ENCODE data around the gene OMD.

The OMD gene

GRCh38 chr9:92392690-92393089 lies 31.6 kb downstream of the OMD start:
- Histone ChIP-seq H4K8ac (ENCODE audit: low read depth, low read length) (no peak overlapping the region), H2BK120ac (ENCODE audit: insufficient read depth, low read length, poor library complexity) (no peak overlapping the region), H3K9me3 (ENCODE audit: insufficient read depth, low read depth, low read length) (no peaks in the 10 kb centered on the region), H3K23ac (ENCODE audit: low read length) (no peak overlapping the region), H2BK12ac (ENCODE audit: low read length) (no peak overlapping the region), H3K79me1 (ENCODE audit: low read length) (no peaks in the 10 kb centered on the region), H3K27me3 (ENCODE audit: insufficient read depth, low read length) (no peaks in the 10 kb centered on the region), H2AFZ (ENCODE audit: insufficient read depth, low read length, poor library complexity) (no peak overlapping the region), H4K12ac (ENCODE audit: low read depth, low read length) (no peak overlapping the region), H2BK5ac (ENCODE audit: low read depth, low read length, poor library complexity) (no peak overlapping the region), H4K91ac (ENCODE audit: low read depth, low read length) (no peak overlapping the region), H2AK5ac (ENCODE audit: low read length) (no peak overlapping the region), H3K14ac (ENCODE audit: low read length) (no peak overlapping the region), H3K36me3 (ENCODE audit: control insufficient read depth in 1 of 2, insufficient read depth in 2 of 2, low read length in 2 of 2) (no peaks in the 10 kb centered on the region), H3K4me2 (ENCODE audit: low read length) (no peak overlapping the region), H3K4me3 (ENCODE audit: low read depth, low read length) (no peak overlapping the region), H3K79me2 (ENCODE audit: control insufficient read depth, insufficient read depth, low read length, poor library complexity) (no peaks in the 10 kb centered on the region), H3K4ac (ENCODE audit: low read depth, low read length) (no peak overlapping the region), H3K4me1 (ENCODE audit: control insufficient read depth in 1 of 2, insufficient read depth in 2 of 2, low read length in 2 of 2) (no peaks in the 10 kb centered on the region), H3K18ac (ENCODE audit: low read length) (no peak overlapping the region), H3K9ac (ENCODE audit: low read length) (no peak overlapping the region), H3K27ac (ENCODE audit: low read depth, low read length) (no peak overlapping the region)
- DNase-seq: peak in 1 of 2 donors; percentile 14
- no CpG with 5 or more reads among the region's 2 CpGs for WGBS (ENCODE audit: extremely low coverage, insufficient coverage, insufficient read length)

GRCh38 chr9:92385953-92386352 lies 38.3 kb downstream of the OMD start:
- Histone ChIP-seq H3K9me3 (ENCODE audit: insufficient read depth, low read depth, low read length) (no peaks in the 10 kb centered on the region), H3K4me3 (ENCODE audit: low read depth, low read length) (no peak overlapping the region), H4K91ac (ENCODE audit: low read depth, low read length) (no peak overlapping the region), H3K79me1 (ENCODE audit: low read length) (no peaks in the 10 kb centered on the region), H3K36me3 (ENCODE audit: control insufficient read depth in 1 of 2, insufficient read depth in 2 of 2, low read length in 2 of 2) (no peaks in the 10 kb centered on the region), H3K4me2 (ENCODE audit: low read length) (no peak overlapping the region), H3K23ac (ENCODE audit: low read length) (no peak overlapping the region), H4K12ac (ENCODE audit: low read depth, low read length) (no peak overlapping the region), H3K79me2 (ENCODE audit: control insufficient read depth, insufficient read depth, low read length, poor library complexity) (no peaks in the 10 kb centered on the region), H2BK120ac (ENCODE audit: insufficient read depth, low read length, poor library complexity) (no peak overlapping the region), H3K4ac (ENCODE audit: low read depth, low read length) (no peak overlapping the region), H3K27ac (ENCODE audit: low read depth, low read length) (no peak overlapping the region), H2BK5ac (ENCODE audit: low read depth, low read length, poor library complexity) (no peak overlapping the region), H3K18ac (ENCODE audit: low read length) (no peak overlapping the region), H3K4me1 (ENCODE audit: control insufficient read depth in 1 of 2, insufficient read depth in 2 of 2, low read length in 2 of 2) (no peaks in the 10 kb centered on the region), H3K27me3 (ENCODE audit: insufficient read depth, low read length) (no peaks in the 10 kb centered on the region), H2AK5ac (ENCODE audit: low read length) (no peak overlapping the region), H2AFZ (ENCODE audit: insufficient read depth, low read length, poor library complexity) (no peak overlapping the region), H3K14ac (ENCODE audit: low read length) (no peak overlapping the region), H4K8ac (ENCODE audit: low read depth, low read length) (no peak overlapping the region), H2BK12ac (ENCODE audit: low read length) (no peak overlapping the region), H3K9ac (ENCODE audit: low read length) (no peak overlapping the region)
- WGBS (ENCODE audit: extremely low coverage, insufficient coverage, insufficient read length): no CpG with 5 or more reads among the region's 4 CpGs
- peak; percentile 6 to 48 for DNase-seq

- Histone ChIP-seq H2AFZ (ENCODE audit: insufficient read depth, low read length, poor library complexity) (no peak overlapping the region), H3K18ac (ENCODE audit: low read length) (no peak overlapping the region), H3K79me1 (ENCODE audit: low read length) (no peaks in the 10 kb centered on the region), H4K8ac (ENCODE audit: low read depth, low read length) (no peak overlapping the region), H3K9ac (ENCODE audit: low read length) (no peak overlapping the region), H3K9me3 (ENCODE audit: insufficient read depth, low read depth, low read length) (no peaks in the 10 kb centered on the region), H3K4ac (ENCODE audit: low read depth, low read length) (no peak overlapping the region), H2BK12ac (ENCODE audit: low read length) (no peak overlapping the region), H4K91ac (ENCODE audit: low read depth, low read length) (no peak overlapping the region), H3K27ac (ENCODE audit: low read depth, low read length) (no peak overlapping the region), H3K79me2 (ENCODE audit: control insufficient read depth, insufficient read depth, low read length, poor library complexity) (no peaks in the 10 kb centered on the region), H3K4me3 (ENCODE audit: low read depth, low read length) (no peak overlapping the region), H4K12ac (ENCODE audit: low read depth, low read length) (no peak overlapping the region), H2BK5ac (ENCODE audit: low read depth, low read length, poor library complexity) (no peak overlapping the region), H2AK5ac (ENCODE audit: low read length) (no peak overlapping the region), H3K27me3 (ENCODE audit: insufficient read depth, low read length) (no peaks in the 10 kb centered on the region), H3K14ac (ENCODE audit: low read length) (no peak overlapping the region), H3K23ac (ENCODE audit: low read length) (no peak overlapping the region), H2BK120ac (ENCODE audit: insufficient read depth, low read length, poor library complexity) (no peak overlapping the region), H3K36me3 (ENCODE audit: control insufficient read depth in 1 of 2, insufficient read depth in 2 of 2, low read length in 2 of 2) (no peaks in the 10 kb centered on the region), H3K4me2 (ENCODE audit: low read length) (no peak overlapping the region), H3K4me1 (ENCODE audit: control insufficient read depth in 1 of 2, insufficient read depth in 2 of 2, low read length in 2 of 2) (no peaks in the 10 kb centered on the region)
- DNase-seq: peak in 1 of 2 donors; percentile 15
- WGBS (ENCODE audit: extremely low coverage, insufficient coverage, insufficient read length): no CpG with 5 or more reads among the region's 6 CpGs
Observed at GRCh38 chr9:92385477-92385876, 38.8 kb downstream of the OMD start.

- Histone ChIP-seq H3K4me1 (ENCODE audit: control insufficient read depth in 1 of 2, insufficient read depth in 2 of 2, low read length in 2 of 2) (no peaks in the 10 kb centered on the region), H2BK120ac (ENCODE audit: insufficient read depth, low read length, poor library complexity) (no peak overlapping the region), H3K36me3 (ENCODE audit: control insufficient read depth in 1 of 2, insufficient read depth in 2 of 2, low read length in 2 of 2) (no peaks in the 10 kb centered on the region), H3K27me3 (ENCODE audit: insufficient read depth, low read length) (no peaks in the 10 kb centered on the region), H3K4ac (ENCODE audit: low read depth, low read length) (no peak overlapping the region), H3K4me2 (ENCODE audit: low read length) (no peak overlapping the region), H3K4me3 (ENCODE audit: low read depth, low read length) (no peak overlapping the region), H3K9ac (ENCODE audit: low read length) (no peak overlapping the region), H3K79me2 (ENCODE audit: control insufficient read depth, insufficient read depth, low read length, poor library complexity) (no peaks in the 10 kb centered on the region), H3K27ac (ENCODE audit: low read depth, low read length) (no peak overlapping the region), H4K8ac (ENCODE audit: low read depth, low read length) (no peak overlapping the region), H3K79me1 (ENCODE audit: low read length) (no peaks in the 10 kb centered on the region), H3K9me3 (ENCODE audit: insufficient read depth, low read depth, low read length) (no peaks in the 10 kb centered on the region), H2BK12ac (ENCODE audit: low read length) (no peak overlapping the region), H3K23ac (ENCODE audit: low read length) (no peak overlapping the region), H3K18ac (ENCODE audit: low read length) (no peak overlapping the region), H2AK5ac (ENCODE audit: low read length) (no peak overlapping the region), H4K12ac (ENCODE audit: low read depth, low read length) (no peak overlapping the region), H2BK5ac (ENCODE audit: low read depth, low read length, poor library complexity) (no peak overlapping the region), H2AFZ (ENCODE audit: insufficient read depth, low read length, poor library complexity) (no peak overlapping the region), H3K14ac (ENCODE audit: low read length) (no peak overlapping the region), H4K91ac (ENCODE audit: low read depth, low read length) (no peak overlapping the region)
- no CpG with 5 or more reads among the region's 3 CpGs for WGBS (ENCODE audit: extremely low coverage, insufficient coverage, insufficient read length)
- DNase-seq: no peak
Observed at GRCh38 chr9:92385001-92385400, 39.3 kb downstream of the OMD start.
